Natural killer cell (primary cell): ENCODE data around the gene PROM2. TPM values are rescaled to one million over a fixed set of nuclear protein-coding genes. Genes with fewer than 3 reads are reported as not detected.

Experiments used
- ATAC-seq, 3 donors: fragments of 150-1000 bp in 2 of 3; fragments of 200-7000 bp in 1 of 3; cut with Tn5 transposase; 1 replicate in 1 of 3; 2 replicates in 2 of 3; pipeline ENCODE4 v1.10.0; 2021; ENCODE audit warnings: mild to moderate bottlenecking in 2 of 3, moderate library complexity in 2 of 3
- DNase-seq, 2 donors: peaks; one replicate each; pipeline versions ENCODE4 v3.0.0 to v3.0.0-alpha.2; 2013 to 2021; ENCODE audit warnings: mixed read lengths in 1 of 2
- H3K27ac ChIP-seq: one replicate; pipeline ENCODE4 v1.5.1; 2013; ENCODE audit warnings: mild to moderate bottlenecking, low read length
- H3K27me3 ChIP-seq: one replicate; pipeline ENCODE4 v1.6.1; 2013; ENCODE audit warnings: low read length; ENCODE audit not compliant: control insufficient read depth, insufficient read depth
- H3K36me3 ChIP-seq: one replicate; pipeline ENCODE4 v1.6.1; 2013; ENCODE audit warnings: low read length; ENCODE audit not compliant: control insufficient read depth, insufficient read depth
- H3K4me1 ChIP-seq: one replicate; pipeline ENCODE4 v1.6.1; 2013; ENCODE audit warnings: low read length; ENCODE audit not compliant: control insufficient read depth, insufficient read depth
- H3K4me3 ChIP-seq: one replicate; pipeline ENCODE4 v1.5.1; 2013; ENCODE audit warnings: low read length
- H3K9me3 ChIP-seq: one replicate; pipeline ENCODE4 v1.6.1; 2013; ENCODE audit warnings: low read length; ENCODE audit not compliant: control insufficient read depth, insufficient read depth
- H3K27ac Mint-ChIP-seq, 2 donors: one replicate each; pipeline ENCODE4 v1.8.0; 2022; ENCODE audit warnings: mild to moderate bottlenecking in 2 of 2, mixed read lengths in 2 of 2, moderate library complexity in 1 of 2
- H3K27me3 Mint-ChIP-seq, 2 donors: one replicate each; pipeline ENCODE4 v1.8.0; 2022; ENCODE audit warnings: low read depth in 2 of 2, mixed read lengths in 2 of 2
- H3K36me3 Mint-ChIP-seq: one replicate; pipeline ENCODE4 v1.8.0; 2022; ENCODE audit warnings: mixed read lengths
- H3K4me1 Mint-ChIP-seq, 2 donors: one replicate each; pipeline ENCODE4 v1.8.0; 2022; ENCODE audit warnings: mixed read lengths in 2 of 2
- H3K4me3 Mint-ChIP-seq: one replicate; pipeline ENCODE4 v1.8.0; 2022; ENCODE audit warnings: mild to moderate bottlenecking, moderate library complexity, mixed read lengths
- H3K9me3 Mint-ChIP-seq, 2 donors: one replicate each; pipeline ENCODE4 v1.8.0; 2022; ENCODE audit warnings: mixed read lengths in 2 of 2
- WGBS: methylation state at CpG from one replicate; pipeline ENCODE4 v1.1.7; 2013; ENCODE audit warnings: missing lambda C conversion rate; ENCODE audit not compliant: insufficient coverage; 5-methylcytosine and 5-hydroxymethylcytosine counted together
- intact Hi-C: fragments of 100-400 bp; cut with micrococcal nuclease; formaldehyde crosslinking; loops from one replicate; pipeline ENCODE4 v1.14.2; 2022
- total RNA-seq, 4 donors: library from RNA; stranded (reverse); fragments of 120-200 nt in 1 of 4; gene quantifications; one replicate each; pipeline versions ENCODE4 v1.2.3 to v1.2.4, GENCODE V29; 2013 to 2022
- TF ChIP-seq, protein P1 (sequence below): fragments of 200-600 bp; IDR thresholded peaks from one replicate; pipeline ENCODE4 v1.8.0; 2022; ENCODE audit warnings: antibody characterized with exemption

Gene PROM2
- total RNA-seq, 3 donors from 2014 or later (not counting 1 experiment from before 2014, with no cell fraction given), result 0.64 to 1.1 (median 0.70) TPM

GRCh38 chr2:95323347-95324155 is 49.3 kb downstream of the PROM2 start:
- no peaks in the 10 kb centered on the region for H3K27me3 Mint-ChIP-seq
- Histone ChIP-seq H3K36me3 (no peaks in the 10 kb centered on the region), H3K9me3 (no peaks in the 10 kb centered on the region), H3K4me1 (no peaks in the 10 kb centered on the region), H3K4me3 (no peak overlapping the region), H3K27ac (no peak overlapping the region), H3K27me3 (no peaks in the 10 kb centered on the region)
- ATAC-seq (no peak), DNase-seq (no peak)
- TF ChIP-seq, protein P1, sequence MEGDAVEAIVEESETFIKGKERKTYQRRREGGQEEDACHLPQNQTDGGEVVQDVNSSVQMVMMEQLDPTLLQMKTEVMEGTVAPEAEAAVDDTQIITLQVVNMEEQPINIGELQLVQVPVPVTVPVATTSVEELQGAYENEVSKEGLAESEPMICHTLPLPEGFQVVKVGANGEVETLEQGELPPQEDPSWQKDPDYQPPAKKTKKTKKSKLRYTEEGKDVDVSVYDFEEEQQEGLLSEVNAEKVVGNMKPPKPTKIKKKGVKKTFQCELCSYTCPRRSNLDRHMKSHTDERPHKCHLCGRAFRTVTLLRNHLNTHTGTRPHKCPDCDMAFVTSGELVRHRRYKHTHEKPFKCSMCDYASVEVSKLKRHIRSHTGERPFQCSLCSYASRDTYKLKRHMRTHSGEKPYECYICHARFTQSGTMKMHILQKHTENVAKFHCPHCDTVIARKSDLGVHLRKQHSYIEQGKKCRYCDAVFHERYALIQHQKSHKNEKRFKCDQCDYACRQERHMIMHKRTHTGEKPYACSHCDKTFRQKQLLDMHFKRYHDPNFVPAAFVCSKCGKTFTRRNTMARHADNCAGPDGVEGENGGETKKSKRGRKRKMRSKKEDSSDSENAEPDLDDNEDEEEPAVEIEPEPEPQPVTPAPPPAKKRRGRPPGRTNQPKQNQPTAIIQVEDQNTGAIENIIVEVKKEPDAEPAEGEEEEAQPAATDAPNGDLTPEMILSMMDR, result no peak
- no peaks in the 10 kb centered on the region for H3K4me1 Mint-ChIP-seq
- no peaks in the 10 kb centered on the region for H3K36me3 Mint-ChIP-seq
- 85% methylated on average over 26 of the region's 26 CpGs for WGBS
- H3K27ac Mint-ChIP-seq, result no peak overlapping the region
- no peaks in the 10 kb centered on the region for H3K9me3 Mint-ChIP-seq
- intact Hi-C loops, result no loop called here
- no peak overlapping the region for H3K4me3 Mint-ChIP-seq

- no peaks in the 10 kb centered on the region for H3K36me3 Mint-ChIP-seq
- H3K4me1 ChIP-seq, result no peaks in the 10 kb centered on the region
- H3K27ac Mint-ChIP-seq, result no peak overlapping the region
- intact Hi-C loops, result no loop called here
- no peaks in the 10 kb centered on the region for H3K27me3 Mint-ChIP-seq
- WGBS, result 94% methylated on average over 13 of the region's 13 CpGs
- H3K9me3 Mint-ChIP-seq, result no peaks in the 10 kb centered on the region
- DNase-seq (no peak), ATAC-seq (no peak)
- no peak overlapping the region for H3K4me3 Mint-ChIP-seq
- H3K27me3 ChIP-seq, result no peaks in the 10 kb centered on the region
- H3K36me3 ChIP-seq, result no peaks in the 10 kb centered on the region
- H3K4me3 ChIP-seq, result no peak overlapping the region
- TF ChIP-seq, protein P1, result no peak
- no peaks in the 10 kb centered on the region for H3K9me3 ChIP-seq
- H3K27ac ChIP-seq, result no peak overlapping the region
- no peaks in the 10 kb centered on the region for H3K4me1 Mint-ChIP-seq
Measured at GRCh38 chr2:95325026-95325425, 50.8 kb downstream of the PROM2 start.

- 94% methylated on average over 10 of the region's 10 CpGs for WGBS
- intact Hi-C loops, result no loop called here
- TF ChIP-seq, protein P1, result no peak
- Mint-ChIP-seq H3K9me3 (no peaks in the 10 kb centered on the region), H3K4me3 (no peak overlapping the region), H3K27me3 (no peaks in the 10 kb centered on the region), H3K4me1 (no peaks in the 10 kb centered on the region), H3K27ac (no peak overlapping the region), H3K36me3 (no peaks in the 10 kb centered on the region)
- no peak overlapping the region for H3K27ac ChIP-seq
- H3K9me3 ChIP-seq, result no peaks in the 10 kb centered on the region
- H3K27me3 ChIP-seq, result no peaks in the 10 kb centered on the region
- DNase-seq (no peak), ATAC-seq (peak in 1 of 3 donors; percentile 18)
- no peak overlapping the region for H3K4me3 ChIP-seq
- H3K36me3 ChIP-seq, result no peaks in the 10 kb centered on the region
- no peaks in the 10 kb centered on the region for H3K4me1 ChIP-seq
Measured at GRCh38 chr2:95325590-95326432, 51.6 kb downstream of the PROM2 start.
